Muscle layer of duodenum (tissue), 2 donors: ENCODE measurements around the gene NKAIN2.
"Not testable (repeated sequence)": the region's sequence is repeated elsewhere in the genome, so short reads cannot be mapped to it uniquely, and the experiment has no call there.

Experiments
- H3K27ac ChIP-seq: one replicate; pipeline ENCODE4 v1.7.0; 2013; ENCODE audit warnings: mild to moderate bottlenecking, low read length
- H3K27me3 ChIP-seq: one replicate; pipeline ENCODE4 v1.7.0; 2013; ENCODE audit warnings: low read depth, mild to moderate bottlenecking, control low read depth, low read length
- H3K36me3 ChIP-seq, 2 donors: one replicate each; pipeline ENCODE4 v1.7.0; 2013; ENCODE audit warnings: low read length in 2 of 2, control low read depth in 1 of 2, mild to moderate bottlenecking in 1 of 2; ENCODE audit not compliant: insufficient read depth in 2 of 2, control insufficient read depth in 1 of 2
- H3K4me1 ChIP-seq, 2 donors: one replicate each; pipeline ENCODE4 v1.7.0; 2013; ENCODE audit warnings: low read length in 2 of 2, mild to moderate bottlenecking in 2 of 2, control low read depth in 1 of 2, moderate library complexity in 1 of 2; ENCODE audit not compliant: insufficient read depth in 2 of 2, control insufficient read depth in 1 of 2
- H3K4me3 ChIP-seq, 2 donors: one replicate each; pipeline ENCODE4 v1.7.0; 2013; ENCODE audit warnings: low read length in 2 of 2, low read depth in 1 of 2, mild to moderate bottlenecking in 1 of 2
- H3K9me3 ChIP-seq, 2 donors: one replicate each; pipeline ENCODE4 v1.7.0; 2013; ENCODE audit warnings: low read length in 2 of 2, control low read depth in 1 of 2, mild to moderate bottlenecking in 1 of 2; ENCODE audit not compliant: control insufficient read depth in 1 of 2
- donor health status: healthy.

NKAIN2 gene

DNA sequence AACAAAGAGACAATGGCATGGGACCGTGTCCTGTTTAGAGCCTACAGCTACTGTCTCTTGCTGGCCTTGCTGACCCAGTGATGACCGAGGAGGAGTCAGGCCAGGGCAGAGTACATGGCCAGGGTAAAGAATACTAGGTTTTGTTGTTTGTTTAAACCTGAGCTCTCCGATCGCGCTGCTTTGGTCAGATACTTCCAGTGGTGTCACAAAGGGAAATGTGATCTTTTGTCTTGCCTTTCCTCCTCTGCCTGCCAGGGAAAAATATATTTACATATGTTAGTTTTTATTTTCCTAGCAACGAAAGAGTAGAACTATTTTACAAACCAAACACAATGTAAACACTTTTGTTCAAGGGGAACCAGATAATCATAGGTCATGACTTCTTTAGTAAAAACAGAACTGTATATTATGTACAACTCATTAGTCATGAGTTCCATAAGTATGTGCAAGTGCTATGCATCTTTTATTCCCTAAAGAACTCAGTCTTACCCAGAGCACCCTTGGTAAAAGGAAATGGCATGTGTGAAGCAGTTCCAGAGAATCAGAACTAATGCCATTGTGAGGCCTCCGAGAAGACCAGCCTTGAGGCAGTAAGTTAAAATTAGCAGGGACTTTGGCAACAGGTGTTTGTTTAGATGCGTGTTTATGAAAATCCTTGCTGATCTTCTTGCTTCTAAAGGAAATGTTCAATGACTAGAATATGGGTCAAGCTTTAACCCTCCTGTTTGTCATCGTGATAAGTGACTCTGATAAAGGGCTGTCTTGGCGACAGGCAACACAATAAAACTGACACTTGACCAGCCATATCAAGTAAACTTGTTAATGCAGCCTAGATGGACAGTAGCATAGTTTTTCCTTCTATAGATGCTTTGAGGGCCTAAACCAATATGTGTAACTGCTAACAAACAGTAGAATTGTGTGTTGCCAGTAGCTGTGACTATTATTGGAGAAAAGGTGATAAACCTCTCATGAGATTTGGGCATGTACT is 204.6 kb downstream of the NKAIN2 start:
- Histone ChIP-seq H3K4me3 (no peak overlapping the region), H3K27me3 (no peaks in the 10 kb centered on the region), H3K9me3 (no peaks in the 10 kb centered on the region), H3K36me3 (no peaks in the 10 kb centered on the region), H3K4me1 (no peaks in the 10 kb centered on the region), H3K27ac (no peak overlapping the region)

- Histone ChIP-seq H3K36me3 (no peaks in the 10 kb centered on the region), H3K4me1 (no peaks in the 10 kb centered on the region), H3K9me3 (no peaks in the 10 kb centered on the region), H3K27ac (no peak overlapping the region), H3K4me3 (no peak overlapping the region), H3K27me3 (no peaks in the 10 kb centered on the region)
Measured at GRCh38 chr6:124008988-124009765, 205.5 kb downstream of the NKAIN2 start.

- Histone ChIP-seq H3K36me3 (no peaks in the 10 kb centered on the region), H3K4me1 (no peaks in the 10 kb centered on the region), H3K27ac (no peak overlapping the region), H3K9me3 (no peaks in the 10 kb centered on the region), H3K4me3 (no peak overlapping the region), H3K27me3 (no peaks in the 10 kb centered on the region)
Measured at GRCh38 chr6:124010574-124010973, 206.9 kb downstream of the NKAIN2 start.

DNA sequence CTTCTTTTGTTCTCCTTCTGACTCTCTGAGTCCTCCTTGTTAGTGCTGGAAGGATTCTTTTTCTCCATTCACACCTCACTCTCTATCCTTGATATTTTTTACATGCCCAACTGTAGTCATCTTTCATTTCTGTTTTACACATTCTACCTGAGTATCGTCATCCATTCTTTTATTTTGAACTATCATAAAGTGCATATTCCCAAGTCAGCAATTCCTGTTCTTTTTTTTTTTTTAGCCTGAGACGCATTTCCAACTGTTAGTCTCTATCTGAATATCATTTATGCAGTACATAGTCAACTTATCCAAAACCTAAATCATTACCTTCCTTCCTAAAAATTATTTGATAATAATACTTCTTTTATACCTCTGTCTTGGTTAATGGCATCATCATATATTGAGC is 207.5 kb downstream of the NKAIN2 start:
- no peaks in the 10 kb centered on the region for H3K4me1 ChIP-seq
- no peaks in the 10 kb centered on the region for H3K27me3 ChIP-seq
- no peak overlapping the region for H3K27ac ChIP-seq
- H3K9me3 ChIP-seq, result no peaks in the 10 kb centered on the region
- H3K4me3 ChIP-seq, result no peak overlapping the region
- H3K36me3 ChIP-seq, result no peaks in the 10 kb centered on the region

DNA sequence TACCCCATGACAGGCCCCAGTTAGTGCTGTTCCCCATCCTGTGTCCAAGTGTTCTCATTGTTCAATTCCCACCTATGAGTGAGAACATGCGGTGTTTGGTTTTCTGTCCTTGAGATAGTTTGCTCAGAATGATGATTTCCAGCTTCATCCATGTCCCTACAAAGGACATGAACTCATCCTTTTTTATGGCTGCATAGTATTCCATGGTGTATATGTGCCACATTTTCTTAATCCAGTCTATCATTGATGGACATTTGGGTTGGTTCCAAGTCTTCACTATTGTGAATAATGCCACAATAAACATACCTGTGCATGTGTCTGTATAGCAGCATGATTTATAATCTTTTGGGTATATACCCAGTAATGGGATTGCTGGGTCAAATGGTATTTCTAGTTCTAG is 218.4 kb downstream of the NKAIN2 start:
- H3K36me3 ChIP-seq, H3K9me3 ChIP-seq, H3K4me3 ChIP-seq, H3K27me3 ChIP-seq, H3K27ac ChIP-seq, H3K4me1 ChIP-seq: not testable (repeated sequence)

DNA sequence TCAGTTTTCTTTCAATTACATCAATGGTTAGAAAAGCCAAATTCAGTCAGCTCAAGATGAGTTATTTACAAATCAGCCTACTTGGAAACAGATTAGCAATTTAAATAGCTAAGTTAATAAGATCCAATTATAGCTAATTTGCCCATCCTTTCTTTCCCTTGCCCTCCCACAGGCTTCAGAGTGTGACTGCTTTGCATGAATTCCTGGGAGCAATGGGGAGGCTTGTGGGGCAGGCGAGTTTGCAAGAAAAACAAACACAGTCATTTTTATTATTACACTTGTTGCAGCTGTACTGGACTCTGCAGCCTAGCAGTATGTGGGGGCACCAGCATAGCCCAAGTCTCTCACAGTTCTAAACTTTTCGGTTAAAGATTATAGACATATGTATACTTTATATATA is 219.0 kb downstream of the NKAIN2 start:
- no peak overlapping the region for H3K4me3 ChIP-seq
- H3K27me3 ChIP-seq, result no peaks in the 10 kb centered on the region
- no peaks in the 10 kb centered on the region for H3K9me3 ChIP-seq
- no peaks in the 10 kb centered on the region for H3K36me3 ChIP-seq
- no peaks in the 10 kb centered on the region for H3K4me1 ChIP-seq
- H3K27ac ChIP-seq, result no peak overlapping the region

DNA sequence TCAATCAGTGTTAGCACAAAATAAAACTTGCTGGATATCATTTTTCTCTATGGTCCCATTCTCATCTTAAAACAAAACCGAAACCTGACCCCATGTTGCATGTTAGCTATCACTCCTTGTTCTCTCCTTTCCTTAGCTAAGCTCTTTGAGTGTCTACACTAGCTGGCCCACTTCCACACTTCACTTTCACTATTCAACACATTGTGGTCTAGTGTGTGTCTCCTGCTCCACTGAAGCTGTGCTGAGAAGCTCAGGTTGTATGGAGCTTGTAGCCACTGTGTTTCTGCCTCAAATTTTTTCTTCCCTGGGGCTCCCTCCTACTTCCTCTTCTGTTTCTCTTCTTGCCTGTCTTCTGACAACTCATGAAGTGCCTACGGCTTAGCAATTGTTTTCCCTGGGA is 223.0 kb downstream of the NKAIN2 start:
- Histone ChIP-seq H3K36me3 (no peaks in the 10 kb centered on the region), H3K4me1 (no peaks in the 10 kb centered on the region), H3K27ac (no peak overlapping the region), H3K4me3 (no peak overlapping the region), H3K27me3 (no peaks in the 10 kb centered on the region), H3K9me3 (no peaks in the 10 kb centered on the region)

GRCh38 chr6:124027392-124027791 is 223.7 kb downstream of the NKAIN2 start:
- Histone ChIP-seq H3K4me1 (no peaks in the 10 kb centered on the region), H3K9me3 (no peaks in the 10 kb centered on the region), H3K27me3 (no peaks in the 10 kb centered on the region), H3K27ac (no peak overlapping the region), H3K4me3 (no peak overlapping the region), H3K36me3 (no peaks in the 10 kb centered on the region)

- Histone ChIP-seq H3K4me3 (no peak overlapping the region), H3K27me3 (no peaks in the 10 kb centered on the region), H3K9me3 (no peaks in the 10 kb centered on the region), H3K27ac (no peak overlapping the region), H3K36me3 (no peaks in the 10 kb centered on the region), H3K4me1 (no peaks in the 10 kb centered on the region)
Measured at GRCh38 chr6:124028117-124028516, 224.5 kb downstream of the NKAIN2 start.

GRCh38 chr6:124029567-124029966 is 225.9 kb downstream of the NKAIN2 start:
- Histone ChIP-seq H3K9me3 (no peaks in the 10 kb centered on the region), H3K4me1 (no peaks in the 10 kb centered on the region), H3K27me3 (no peaks in the 10 kb centered on the region), H3K36me3 (no peaks in the 10 kb centered on the region), H3K27ac (no peak overlapping the region), H3K4me3 (no peak overlapping the region)

- Histone ChIP-seq H3K36me3 (no peaks in the 10 kb centered on the region), H3K27ac (no peak overlapping the region), H3K9me3 (no peaks in the 10 kb centered on the region), H3K27me3 (no peaks in the 10 kb centered on the region), H3K4me3 (no peak overlapping the region), H3K4me1 (no peaks in the 10 kb centered on the region)
Measured at GRCh38 chr6:124033501-124033900, 229.8 kb downstream of the NKAIN2 start.
